HPDE6-E6E7 (cell line): ENCODE results near the gene KL.

ENCODE experiments used
- DNase-seq: peaks from one replicate; pipeline ENCODE4 v3.0.0; 2011; ENCODE audit warnings: missing footprints; ENCODE audit errors: extremely low spot score

KL gene

DNA sequence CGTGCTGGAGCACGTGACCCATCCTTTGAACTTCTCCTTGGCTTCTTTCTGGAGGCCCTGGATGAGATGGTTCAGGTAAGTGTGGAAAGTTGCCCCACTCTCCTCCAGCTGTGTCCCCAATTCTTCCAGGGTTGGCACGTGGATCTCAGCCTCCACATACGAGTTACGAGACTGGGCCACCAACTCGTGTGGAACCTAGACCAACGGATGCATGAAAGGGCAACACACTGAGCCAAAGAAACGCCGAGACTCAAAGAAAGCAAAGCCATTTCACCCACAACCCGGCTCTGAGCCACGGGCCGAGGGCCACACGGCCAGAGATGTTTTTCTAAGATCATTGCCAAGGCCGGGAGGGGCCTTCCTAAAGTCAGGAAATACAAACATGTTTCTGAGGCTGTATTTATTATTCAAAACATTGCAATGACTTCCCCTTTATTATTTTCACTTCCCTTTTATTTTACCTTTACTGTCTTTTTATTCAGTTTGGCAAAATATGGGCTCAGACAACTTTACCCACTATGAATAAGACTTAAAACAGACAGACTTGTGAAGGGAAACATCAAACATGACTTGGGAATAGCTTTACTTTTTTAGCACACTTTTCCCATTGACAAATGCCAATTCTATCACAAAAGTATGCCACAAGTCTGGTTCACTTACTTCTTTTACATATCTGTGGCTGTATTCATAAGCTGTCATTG is 94.6 kb downstream of the KL start:
- no peak for DNase-seq

DNA sequence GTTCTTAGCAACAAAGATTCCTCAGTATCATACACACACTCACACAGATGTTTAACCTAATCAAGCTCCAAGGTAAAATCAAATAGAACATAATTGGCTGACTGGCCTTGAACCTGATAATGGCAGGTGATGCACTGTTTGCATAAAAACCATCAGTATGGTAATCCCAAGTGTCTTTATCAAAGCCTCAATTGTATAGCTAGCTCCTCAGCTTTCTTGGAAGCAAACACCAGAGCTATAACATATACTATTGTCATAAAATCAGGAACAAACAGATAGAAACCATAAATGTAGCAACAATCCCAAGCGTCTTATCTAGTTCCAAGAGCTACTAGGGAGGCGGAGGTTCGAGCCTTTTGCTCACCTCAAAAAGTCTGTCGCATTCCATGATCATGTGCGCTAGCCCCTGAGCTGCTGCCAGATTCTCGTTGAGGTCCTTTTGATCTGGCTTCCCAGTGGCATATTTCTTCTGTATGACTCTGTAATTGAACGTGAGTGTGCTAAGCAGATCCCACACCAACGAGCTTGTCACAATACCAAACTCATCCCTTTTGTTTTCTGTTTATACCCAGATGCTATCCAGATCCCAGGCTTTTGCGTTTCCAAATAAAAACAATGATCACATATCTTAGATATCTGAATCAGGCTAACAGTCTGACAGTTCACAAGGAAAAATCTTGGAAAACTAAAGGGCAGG is 95.3 kb downstream of the KL start:
- DNase-seq: no peak

DNA sequence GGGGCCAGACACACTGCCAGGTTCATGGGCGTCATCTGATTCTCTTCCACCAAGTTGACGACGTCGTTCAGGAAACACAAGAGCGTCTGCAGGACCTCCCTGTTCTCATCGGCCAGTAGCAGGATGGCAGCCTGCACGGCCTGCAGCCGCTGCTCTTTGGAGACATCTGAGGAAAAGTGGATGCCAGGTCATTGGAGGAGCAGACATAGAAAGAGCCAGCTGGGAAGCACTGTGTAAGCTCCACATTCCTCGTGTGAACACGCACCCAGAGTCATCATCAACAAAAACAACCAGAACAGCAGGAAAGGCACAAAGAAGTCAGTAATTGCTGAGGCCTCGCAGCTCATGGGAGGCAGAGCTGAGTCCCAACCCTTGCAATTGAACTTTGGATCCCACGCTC is 96.5 kb downstream of the KL start:
- DNase-seq: no peak

GRCh38 chr13:33114146-33114545 is 97.9 kb downstream of the KL start:
- DNase-seq: no peak

- no peak for DNase-seq
Observed at GRCh38 chr13:33115274-33115673, 99.1 kb downstream of the KL start.
